GM13976 (cell line): Measurements from ENCODE around the gene NUP93.

ENCODE experiments used
- DNase-seq: peaks from one replicate; pipeline ENCODE4 v3.0.0; 2012; ENCODE audit warnings: low spot score
- in situ Hi-C: fragments of 300-500 bp; cut with MboI; formaldehyde crosslinking; loops from one replicate; pipeline ENCODE4 v1.12.0; 2022; ENCODE audit warnings: low sequenced_read_pairs, mixed read lengths, inconsistent platforms; ENCODE audit not compliant: unreplicated experiment
- TF ChIP-seq, protein P1 (sequence below): IDR thresholded peaks from 2 replicates; pipeline ENCODE4 v1.5.1; 2012; ENCODE audit warnings: borderline replicate concordance, mild to moderate bottlenecking; ENCODE audit not compliant: insufficient read depth; ENCODE audit errors: extremely low read depth, missing control alignments, control extremely low read depth

The NUP93 gene

DNA sequence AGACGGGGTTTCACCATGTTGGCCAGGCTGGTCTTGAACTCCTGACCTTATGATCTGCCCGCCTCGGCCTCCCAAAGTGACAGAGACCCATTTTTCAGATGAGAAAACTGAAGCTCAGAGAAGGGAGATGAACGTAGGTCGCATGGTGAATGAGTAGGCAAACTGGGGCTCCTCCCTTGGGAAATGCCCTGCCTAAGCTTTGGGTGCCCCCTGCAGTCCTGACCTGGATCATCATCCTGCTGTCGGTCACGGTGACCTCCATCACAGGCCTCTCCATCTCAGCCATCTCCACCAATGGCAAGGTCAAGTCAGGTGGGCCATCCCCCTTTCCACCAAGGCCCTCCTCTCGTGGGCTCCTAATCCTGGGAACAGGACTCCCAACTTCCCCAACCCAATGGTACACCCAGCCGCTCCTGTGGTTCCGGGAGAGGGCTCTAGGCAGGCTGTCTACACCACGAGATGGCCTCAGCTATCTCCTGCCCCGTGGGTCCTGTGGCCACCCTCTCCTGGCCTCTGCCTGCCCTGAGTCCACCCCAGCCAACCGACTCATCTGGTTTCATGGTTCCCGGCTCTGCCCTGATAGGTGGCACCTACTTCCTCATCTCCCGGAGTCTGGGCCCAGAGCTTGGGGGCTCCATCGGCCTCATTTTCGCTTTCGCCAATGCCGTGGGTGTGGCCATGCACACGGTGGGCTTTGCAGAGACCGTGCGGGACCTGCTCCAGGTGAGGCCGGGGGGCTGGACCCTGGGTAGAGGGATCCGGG, 139.8 kb downstream of the NUP93 start:
- peak; percentile 74 for DNase-seq
- TF ChIP-seq, protein P1, sequence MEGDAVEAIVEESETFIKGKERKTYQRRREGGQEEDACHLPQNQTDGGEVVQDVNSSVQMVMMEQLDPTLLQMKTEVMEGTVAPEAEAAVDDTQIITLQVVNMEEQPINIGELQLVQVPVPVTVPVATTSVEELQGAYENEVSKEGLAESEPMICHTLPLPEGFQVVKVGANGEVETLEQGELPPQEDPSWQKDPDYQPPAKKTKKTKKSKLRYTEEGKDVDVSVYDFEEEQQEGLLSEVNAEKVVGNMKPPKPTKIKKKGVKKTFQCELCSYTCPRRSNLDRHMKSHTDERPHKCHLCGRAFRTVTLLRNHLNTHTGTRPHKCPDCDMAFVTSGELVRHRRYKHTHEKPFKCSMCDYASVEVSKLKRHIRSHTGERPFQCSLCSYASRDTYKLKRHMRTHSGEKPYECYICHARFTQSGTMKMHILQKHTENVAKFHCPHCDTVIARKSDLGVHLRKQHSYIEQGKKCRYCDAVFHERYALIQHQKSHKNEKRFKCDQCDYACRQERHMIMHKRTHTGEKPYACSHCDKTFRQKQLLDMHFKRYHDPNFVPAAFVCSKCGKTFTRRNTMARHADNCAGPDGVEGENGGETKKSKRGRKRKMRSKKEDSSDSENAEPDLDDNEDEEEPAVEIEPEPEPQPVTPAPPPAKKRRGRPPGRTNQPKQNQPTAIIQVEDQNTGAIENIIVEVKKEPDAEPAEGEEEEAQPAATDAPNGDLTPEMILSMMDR, result peak; percentile 28
- in situ Hi-C loops, result loop anchor here (5.0 to 10.0 kb wide), 2 partner anchors 83 to 175 kb away; no protein-coding TSS in a partner anchor

- no peak for DNase-seq
- in situ Hi-C loops, result no loop called here
Observed at GRCh38 chr16:56870276-56870888, 140.5 kb downstream of the NUP93 start.

GRCh38 chr16:56871172-56871593, 141.3 kb downstream of the NUP93 start:
- in situ Hi-C loops, result no loop called here
- TF ChIP-seq, protein P1, result peak; percentile 19
- DNase-seq, result peak; percentile 72

More at GRCh38 chr16:56870276-56870888, 140.5 kb downstream of the NUP93 start:
- TF ChIP-seq, protein P1, result no peak

DNA sequence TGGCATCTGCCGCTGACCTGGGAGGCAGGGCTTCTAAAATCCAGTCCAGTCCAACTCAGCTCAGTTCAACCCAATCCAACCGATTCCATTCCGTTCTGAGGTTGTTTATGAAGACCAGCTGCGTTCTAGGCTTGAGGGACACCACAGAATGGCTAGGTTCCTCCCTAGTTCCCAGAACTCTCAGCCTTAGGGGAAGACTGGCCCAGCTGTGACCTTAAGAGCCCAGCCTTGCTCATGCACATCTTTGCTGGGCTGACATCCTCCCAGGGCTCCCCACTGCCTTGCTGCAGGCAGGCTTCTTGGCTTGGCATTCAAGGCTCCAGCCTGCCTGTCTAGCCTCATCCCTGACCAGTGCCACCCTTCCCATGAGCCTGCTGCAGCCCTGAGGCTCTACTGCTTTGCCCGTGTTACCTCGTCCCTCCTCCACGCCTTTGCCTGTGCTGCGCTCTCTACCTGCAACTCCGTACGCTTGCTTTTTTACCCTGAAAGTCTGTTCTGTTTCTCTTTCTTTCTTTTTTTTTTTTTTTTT, 143.0 kb downstream of the NUP93 start:
- DNase-seq, result no peak
- in situ Hi-C loops, result no loop called here
- TF ChIP-seq, protein P1, result no peak

GRCh38 chr16:56874800-56875199, 144.9 kb downstream of the NUP93 start:
- in situ Hi-C loops, result no loop called here
- TF ChIP-seq, protein P1, result no peak
- DNase-seq, result no peak

GRCh38 chr16:56876048-56876447, 146.1 kb downstream of the NUP93 start:
- in situ Hi-C loops, result no loop called here
- no peak for DNase-seq
- TF ChIP-seq, protein P1, result no peak
